D721Med (cell line): ENCODE results near the gene TF.

ENCODE experiments used
- DNase-seq: peaks from one replicate; pipeline ENCODE4 v3.0.0; 2011; ENCODE audit warnings: low spot score; ENCODE audit not compliant: insufficient read length
- FAIRE-seq: peaks from 2 replicates; lab custom pipeline; 2011; peaks lifted over from hg19 to GRCh38; lab: Jason Lieb, UNC
- CTCF ChIP-seq: IDR thresholded peaks from 2 replicates; pipeline ENCODE4 v1.5.1; 2012; ENCODE audit warnings: mild to moderate bottlenecking, control low read depth; ENCODE audit not compliant: insufficient read depth; ENCODE audit errors: missing control alignments

Gene TF

GRCh38 chr3:133758964-133759739 is 13.0 kb downstream of the TF start:
- no peak for DNase-seq
- no peak for FAIRE-seq
- no peak for TF ChIP-seq CTCF

- TF ChIP-seq CTCF, result no peak
- DNase-seq (no peak), FAIRE-seq (no peak)
Observed at GRCh38 chr3:133759740-133760305, 13.6 kb downstream of the TF start.

- DNase-seq (no peak), FAIRE-seq (no peak)
- no peak for TF ChIP-seq CTCF
Observed at GRCh38 chr3:133760916-133761315, 14.7 kb downstream of the TF start.

GRCh38 chr3:133761605-133762484 is 15.7 kb downstream of the TF start:
- DNase-seq, result no peak
- TF ChIP-seq CTCF, result no peak
- no peak for FAIRE-seq

- FAIRE-seq (no peak), DNase-seq (no peak)
- TF ChIP-seq CTCF, result no peak
Observed at GRCh38 chr3:133762539-133762938, 16.3 kb downstream of the TF start.

- no peak for TF ChIP-seq CTCF
- FAIRE-seq (no peak), DNase-seq (no peak)
Observed at GRCh38 chr3:133763797-133764683, 17.8 kb downstream of the TF start.
